ENCODE measurements around the gene SLC5A1.

SLC5A1 gene

DNA sequence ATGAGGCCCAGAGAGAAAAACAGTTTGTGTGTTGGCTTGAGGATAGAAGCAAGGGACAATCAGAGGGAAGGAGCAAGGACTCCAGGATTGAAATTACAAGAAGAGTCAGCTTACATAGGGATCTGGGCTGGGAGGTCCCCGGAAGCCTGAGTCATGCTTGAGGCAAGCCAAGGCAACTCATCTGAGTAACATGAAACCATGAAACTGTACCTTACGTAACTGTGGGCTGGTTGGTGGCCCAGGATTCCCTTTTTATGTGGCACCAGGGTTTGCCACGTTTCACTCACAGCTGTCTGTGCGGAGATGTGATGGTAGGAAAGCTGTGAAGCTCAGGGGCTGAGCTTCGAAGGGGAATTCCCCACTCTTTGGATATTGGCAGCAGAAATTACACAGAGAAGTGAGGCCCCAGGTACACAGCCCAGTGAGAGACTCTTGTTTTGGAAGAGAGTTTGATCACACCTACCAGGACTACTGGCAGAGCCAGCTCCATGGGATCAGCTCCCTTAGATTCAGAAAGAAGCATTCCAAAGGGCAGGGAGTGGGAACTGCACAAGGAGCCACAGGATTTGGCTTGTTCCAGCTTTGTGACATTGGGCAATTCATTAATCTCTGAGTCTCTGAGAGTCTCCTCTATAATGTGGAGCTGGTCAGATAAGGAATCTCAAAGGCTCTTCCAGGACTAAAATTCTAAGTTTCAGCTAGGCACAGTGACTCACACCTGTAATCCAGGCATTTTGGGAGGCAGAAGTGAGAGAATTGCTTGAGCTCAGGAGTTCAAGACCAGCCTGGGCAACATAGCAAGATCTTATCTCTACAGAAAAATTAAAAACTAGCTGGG is 7.8 kb downstream of the SLC5A1 start:
- Histone ChIP-seq H3K4me2 (ENCODE audit: low read depth, low read length, poor library complexity, severe bottlenecking) (no peak overlapping the region), H2AFZ (ENCODE audit: low read depth, low read length, severe bottlenecking) (no peak overlapping the region), H3K9me3 (ENCODE audit: insufficient read depth, low read length) (no peaks in the 10 kb centered on the region), H3F3A (ENCODE audit: insufficient read depth) (no peaks in the 10 kb centered on the region), H3K27me3 (ENCODE audit: low read length) (no peaks in the 10 kb centered on the region), H4K20me1 (ENCODE audit: low read depth, low read length) (no peaks in the 10 kb centered on the region), H3K9ac (ENCODE audit: low read length) (no peak overlapping the region), H3K27ac (ENCODE audit: low read depth, low read length) (no peak overlapping the region), H3K36me3 (ENCODE audit: low read length) (no peaks in the 10 kb centered on the region), H3K9me2 (replicated peaks; ENCODE audit: insufficient read depth, low read length) (no peaks in the 10 kb centered on the region), H3K4me3 (ENCODE audit: insufficient read depth, low read length, poor library complexity, severe bottlenecking) (no peak overlapping the region), H3K79me2 (ENCODE audit: insufficient read depth, low read length) (no peaks in the 10 kb centered on the region)
- TF ChIP-seq CTCF (IDR thresholded peaks at IDR 0.05; ENCODE audit: insufficient read depth, low read length, poor library complexity, severe bottlenecking), result no peak
- no peak for TF ChIP-seq EZH2phosphoT487 (conservative IDR thresholded peaks at IDR 0.05; ENCODE audit: low read length)

GRCh38 chr22:32052244-32052643 is 9.2 kb downstream of the SLC5A1 start:
- H3K79me2 ChIP-seq (ENCODE audit: insufficient read depth, low read length), result no peaks in the 10 kb centered on the region
- H3K4me3 ChIP-seq (ENCODE audit: insufficient read depth, low read length, poor library complexity, severe bottlenecking), result no peak overlapping the region
- TF ChIP-seq EZH2phosphoT487 (conservative IDR thresholded peaks at IDR 0.05; ENCODE audit: low read length) (no peak), CTCF (IDR thresholded peaks at IDR 0.05; ENCODE audit: insufficient read depth, low read length, poor library complexity, severe bottlenecking) (no peak)

DNA sequence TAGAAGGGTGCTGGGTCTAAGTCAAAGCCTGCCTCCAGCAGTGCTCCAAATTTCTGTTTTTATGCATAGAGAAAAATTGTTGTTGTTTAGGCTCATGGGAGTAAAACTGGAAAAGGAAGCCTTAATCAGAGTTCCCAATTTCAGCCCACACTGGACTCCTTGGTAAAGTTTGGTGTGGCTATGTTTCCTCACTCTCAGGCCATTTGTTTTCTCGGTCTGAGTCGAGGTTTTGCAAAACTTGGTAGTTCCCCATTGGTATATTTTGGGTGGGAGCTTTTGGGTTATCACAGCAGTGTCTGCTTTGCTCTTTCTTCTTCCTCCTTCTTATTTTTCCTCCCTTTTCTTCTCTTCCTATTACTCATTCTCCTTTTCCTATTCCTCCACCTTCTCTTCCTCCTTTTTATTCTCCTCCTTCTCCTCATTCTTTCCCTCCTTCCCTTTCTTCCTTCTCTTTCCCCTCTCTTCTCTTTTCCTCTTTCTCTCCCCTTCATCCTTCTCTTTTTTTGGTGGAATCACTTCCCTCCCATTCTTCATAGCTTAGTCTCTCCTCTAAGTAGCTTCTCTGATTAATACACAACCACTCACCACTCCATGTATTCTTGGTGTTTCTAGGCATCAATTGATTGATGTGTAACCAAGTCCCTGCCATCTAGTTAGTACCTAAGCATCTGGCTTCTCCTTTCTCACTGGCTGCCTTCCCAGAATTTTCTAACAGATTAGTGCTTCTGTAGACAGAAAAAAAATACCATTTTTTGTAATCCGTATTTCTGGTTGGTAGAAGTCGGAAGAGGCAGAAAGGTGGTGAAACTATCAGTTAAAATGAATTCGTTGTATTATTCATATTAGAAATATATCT is 10.1 kb downstream of the SLC5A1 start:
- Histone ChIP-seq H2AFZ (ENCODE audit: low read depth, low read length, severe bottlenecking) (no peak overlapping the region), H3K9me3 (ENCODE audit: insufficient read depth, low read length) (no peaks in the 10 kb centered on the region), H3K9ac (ENCODE audit: low read length) (no peak overlapping the region), H3K9me2 (replicated peaks; ENCODE audit: insufficient read depth, low read length) (no peaks in the 10 kb centered on the region), H3K79me2 (ENCODE audit: insufficient read depth, low read length) (no peaks in the 10 kb centered on the region), H3F3A (ENCODE audit: insufficient read depth) (no peaks in the 10 kb centered on the region), H3K4me3 (ENCODE audit: insufficient read depth, low read length, poor library complexity, severe bottlenecking) (no peak overlapping the region), H3K4me2 (ENCODE audit: low read depth, low read length, poor library complexity, severe bottlenecking) (no peak overlapping the region), H3K36me3 (ENCODE audit: low read length) (no peaks in the 10 kb centered on the region), H3K27me3 (ENCODE audit: low read length) (no peaks in the 10 kb centered on the region), H4K20me1 (ENCODE audit: low read depth, low read length) (no peaks in the 10 kb centered on the region), H3K27ac (ENCODE audit: low read depth, low read length) (no peak overlapping the region)
- no peak for TF ChIP-seq EZH2phosphoT487 (conservative IDR thresholded peaks at IDR 0.05; ENCODE audit: low read length)
- no peak for TF ChIP-seq CTCF (IDR thresholded peaks at IDR 0.05; ENCODE audit: insufficient read depth, low read length, poor library complexity, severe bottlenecking)

More at GRCh38 chr22:32052244-32052643, 9.2 kb downstream of the SLC5A1 start:
- Histone ChIP-seq H3K27ac (ENCODE audit: low read depth, low read length) (no peak overlapping the region), H3F3A (ENCODE audit: insufficient read depth) (no peaks in the 10 kb centered on the region), H3K27me3 (ENCODE audit: low read length) (no peaks in the 10 kb centered on the region), H3K9me3 (ENCODE audit: insufficient read depth, low read length) (no peaks in the 10 kb centered on the region), H2AFZ (ENCODE audit: low read depth, low read length, severe bottlenecking) (no peak overlapping the region), H4K20me1 (ENCODE audit: low read depth, low read length) (no peaks in the 10 kb centered on the region), H3K4me2 (ENCODE audit: low read depth, low read length, poor library complexity, severe bottlenecking) (no peak overlapping the region), H3K9ac (ENCODE audit: low read length) (no peak overlapping the region), H3K36me3 (ENCODE audit: low read length) (no peaks in the 10 kb centered on the region), H3K9me2 (replicated peaks; ENCODE audit: insufficient read depth, low read length) (no peaks in the 10 kb centered on the region)

Data from SU-DHL-6 (cell line).